Measurements from ENCODE around the gene GPS1.

The GPS1 gene

DNA sequence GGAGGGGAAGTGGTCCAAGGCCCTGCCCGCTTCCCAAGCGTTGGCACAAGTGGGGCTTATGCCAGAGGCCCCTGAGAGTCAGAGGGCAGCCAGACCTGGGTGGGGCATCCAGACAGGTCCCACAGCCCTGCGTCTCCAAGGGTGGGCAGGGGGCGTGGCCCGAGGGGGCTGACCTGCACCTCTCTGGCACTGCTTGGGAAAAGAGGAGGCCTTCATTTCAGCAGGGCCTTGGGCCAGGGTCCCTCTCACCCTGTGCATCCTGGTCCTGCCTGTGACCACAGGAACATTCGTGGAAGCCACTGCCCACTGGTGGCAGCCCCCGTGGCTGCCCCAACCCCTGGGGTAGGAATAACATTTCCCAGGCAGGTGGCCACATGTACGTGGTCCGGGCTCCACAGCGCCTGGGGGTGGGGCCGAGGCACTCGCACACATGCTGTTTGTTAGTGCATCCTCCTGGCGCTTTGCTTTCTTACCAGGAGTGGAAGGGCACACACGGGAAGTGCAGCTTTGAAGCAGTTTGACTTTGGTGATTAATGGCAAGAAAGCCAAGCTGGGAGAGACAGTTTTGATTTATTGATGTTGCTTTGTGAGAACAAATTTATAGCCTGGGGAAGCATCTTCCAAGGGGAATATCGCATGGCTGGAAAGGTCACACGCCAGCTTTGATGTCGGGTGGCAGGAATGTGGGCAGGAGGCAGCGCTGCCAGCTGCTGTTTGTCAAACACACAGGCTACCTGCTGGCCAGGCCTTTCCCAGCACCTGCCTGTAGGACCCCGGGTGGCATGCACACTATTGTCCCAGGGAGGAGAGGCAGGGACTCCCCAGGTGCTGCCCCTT, 33.3 kb upstream of the GPS1 start:
- TF ChIP-seq GATA2 (IDR thresholded peaks at IDR 0.05; ENCODE audit: low read depth, low read length) (no peak), GATA3 (IDR thresholded peaks at IDR 0.05; ENCODE audit: low read depth, low read length) (no peak)

DNA sequence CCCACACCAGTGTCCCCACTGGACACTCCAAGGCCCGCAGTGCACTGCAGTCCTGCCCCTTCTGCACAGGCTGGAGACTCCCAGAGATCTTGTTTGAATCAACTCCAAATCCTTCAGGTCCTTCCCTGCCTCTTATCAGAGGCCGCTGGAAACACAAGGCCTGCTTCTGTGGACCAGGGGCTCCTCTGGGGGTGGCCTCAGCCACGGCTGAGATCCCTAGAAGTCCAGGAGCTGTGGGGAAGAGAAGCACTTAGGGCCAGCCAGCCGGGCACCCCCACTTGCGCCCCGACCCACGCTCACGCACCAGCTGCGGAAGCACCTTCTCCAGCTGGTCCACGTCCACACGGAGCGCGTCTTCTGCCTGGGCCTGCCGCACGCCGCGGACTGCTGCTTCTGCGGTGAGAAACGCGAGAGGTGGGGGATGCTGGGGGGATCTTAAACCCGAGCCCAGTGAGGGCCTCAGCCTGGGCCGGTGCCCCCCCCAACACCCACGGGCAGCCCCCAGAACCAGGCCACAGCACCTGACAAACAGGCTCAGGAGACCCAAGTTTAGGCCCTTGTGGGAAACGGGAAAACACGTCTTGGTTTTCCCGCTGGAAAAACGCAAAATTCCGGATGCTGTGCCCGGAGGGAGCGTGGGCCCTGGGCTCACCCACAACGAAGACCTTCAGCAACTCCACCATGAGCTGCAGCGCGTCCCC, 32.6 kb upstream of the GPS1 start:
- TF ChIP-seq GATA3 (IDR thresholded peaks at IDR 0.05; ENCODE audit: low read depth, low read length) (no peak), GATA2 (IDR thresholded peaks at IDR 0.05; ENCODE audit: low read depth, low read length) (no peak)

DNA sequence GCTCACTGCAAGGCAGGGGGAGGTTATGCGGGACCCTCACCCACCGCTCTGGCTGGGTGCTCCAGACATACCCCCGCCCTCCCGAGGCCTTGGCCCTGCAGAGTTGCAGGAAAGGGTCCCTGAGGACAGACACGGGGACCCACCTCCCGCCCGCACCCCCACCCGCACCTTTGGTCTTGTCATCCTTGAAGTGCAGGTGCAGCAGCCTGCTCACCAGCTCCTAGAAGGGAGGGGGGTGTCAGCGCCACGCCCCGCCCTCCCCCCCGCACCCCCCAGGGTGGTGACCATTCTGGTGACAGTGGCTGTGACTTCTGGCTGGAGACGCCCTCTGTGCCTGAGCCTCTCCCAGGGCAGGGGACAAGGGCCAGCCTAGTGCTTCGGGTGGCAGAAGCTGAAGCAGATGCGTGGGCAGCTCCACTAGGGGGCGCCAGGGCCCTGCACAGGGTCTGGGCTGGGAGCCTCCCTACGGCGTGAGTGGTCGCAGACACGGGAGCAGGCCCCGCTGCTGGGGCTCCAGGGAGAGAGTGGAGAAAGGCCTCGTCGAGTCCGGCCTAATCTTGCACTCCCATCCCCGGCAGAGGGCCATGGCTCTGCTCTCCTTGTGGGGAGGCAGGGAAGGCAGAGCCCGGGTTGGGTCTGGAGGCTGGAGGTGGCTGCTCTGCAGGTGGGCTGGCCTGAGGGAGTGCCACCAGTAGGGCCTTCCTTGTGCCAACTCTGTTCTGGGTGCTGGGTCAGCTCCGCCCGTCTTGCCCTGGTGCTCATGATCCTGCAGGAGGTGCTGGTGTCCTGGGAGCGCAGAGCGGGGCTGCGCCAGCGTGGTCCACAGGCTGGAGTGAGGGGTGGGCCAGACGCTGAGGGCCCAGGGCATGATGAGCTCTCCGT, 31.8 kb upstream of the GPS1 start:
- TF ChIP-seq GATA2 (IDR thresholded peaks at IDR 0.05; ENCODE audit: low read depth, low read length): no peak
- no peak for TF ChIP-seq GATA3 (IDR thresholded peaks at IDR 0.05; ENCODE audit: low read depth, low read length)

DNA sequence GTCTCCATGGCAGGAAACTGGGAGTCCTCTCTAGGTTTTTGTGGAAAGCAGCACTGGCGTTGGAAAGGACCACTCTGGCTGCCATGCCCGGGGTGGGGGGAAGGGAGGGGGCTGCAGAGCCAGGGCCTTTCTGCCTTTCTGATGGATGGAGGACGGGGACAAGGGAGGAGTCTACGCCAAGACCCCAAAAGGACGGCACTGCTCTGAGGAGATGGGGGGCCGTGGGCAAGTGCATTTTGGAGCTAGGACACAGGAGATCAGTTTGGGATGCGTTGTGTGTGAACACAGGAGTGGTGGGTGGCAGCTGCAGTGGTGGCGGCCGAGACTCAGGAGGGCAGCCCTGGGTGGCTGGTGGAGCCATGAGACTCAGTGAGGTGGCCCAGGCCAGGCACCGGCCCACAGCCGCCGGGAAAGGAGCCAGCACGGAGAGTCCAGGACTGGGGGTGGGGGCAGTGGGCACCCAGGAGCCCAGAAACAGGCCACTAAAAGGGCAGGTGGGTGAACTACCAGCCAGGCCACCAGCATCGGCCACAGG, 31.1 kb upstream of the GPS1 start:
- no peak for TF ChIP-seq GATA3 (IDR thresholded peaks at IDR 0.05; ENCODE audit: low read depth, low read length)
- no peak for TF ChIP-seq GATA2 (IDR thresholded peaks at IDR 0.05; ENCODE audit: low read depth, low read length)

DNA sequence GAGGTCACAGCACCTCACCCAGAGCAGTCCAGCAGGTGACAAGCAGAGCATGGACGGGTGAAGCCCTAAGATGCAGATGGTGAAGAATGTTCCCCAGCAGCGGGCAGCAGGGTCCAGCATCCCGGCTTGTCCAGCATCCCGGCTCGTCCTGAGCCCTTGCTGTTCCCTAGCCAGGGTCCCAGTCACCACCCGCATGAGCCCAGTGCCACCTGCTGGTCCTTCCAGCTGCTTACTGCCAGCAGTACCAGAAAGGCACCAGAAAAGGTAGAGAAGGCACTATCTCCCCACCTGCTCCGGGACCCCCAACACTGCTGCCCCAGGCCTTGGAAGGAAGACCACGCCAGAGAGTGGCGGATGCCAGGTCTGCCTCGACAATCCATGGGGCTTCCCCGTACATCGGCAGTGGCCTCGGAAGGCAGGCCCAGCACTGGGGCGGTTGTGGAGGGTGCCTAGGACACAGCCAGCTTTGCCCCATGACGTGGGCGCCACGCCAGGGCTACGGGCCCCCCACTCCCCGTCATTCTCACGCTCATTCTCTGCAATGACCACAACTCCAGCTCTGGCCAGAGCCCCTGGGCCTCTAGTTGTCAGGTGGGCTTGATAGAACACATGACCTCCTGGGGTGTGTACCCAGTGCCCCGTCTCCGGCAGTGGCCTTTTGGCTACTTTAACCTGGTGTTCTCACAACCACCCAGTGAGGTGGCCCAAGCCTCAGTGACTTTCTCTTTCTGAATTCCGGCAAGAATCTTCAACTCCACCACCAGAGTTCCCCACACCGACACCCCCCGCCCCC, 30.4 kb upstream of the GPS1 start:
- no peak for TF ChIP-seq GATA2 (IDR thresholded peaks at IDR 0.05; ENCODE audit: low read depth, low read length)

DNA sequence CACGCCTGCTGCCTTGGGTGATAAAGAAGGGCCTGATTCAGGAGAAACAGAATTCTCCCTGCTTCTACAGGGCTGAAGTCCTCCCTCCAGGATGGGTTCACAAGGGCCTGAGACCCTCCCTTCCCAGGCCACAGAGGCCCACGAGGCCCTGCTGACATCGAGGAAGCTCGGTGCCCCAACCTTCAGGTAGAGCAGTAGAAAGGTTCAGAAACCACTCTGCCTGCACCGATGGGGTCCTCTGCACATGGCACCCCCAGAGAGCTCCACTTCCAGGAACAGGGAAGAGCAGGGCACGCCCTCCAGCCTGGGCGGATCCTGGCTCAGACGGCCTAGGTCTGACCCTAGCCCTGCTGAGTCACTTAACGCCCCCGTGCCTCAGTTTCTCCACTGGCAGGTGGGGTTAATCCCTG, 29.8 kb upstream of the GPS1 start:
- no peak for TF ChIP-seq GATA3 (IDR thresholded peaks at IDR 0.05; ENCODE audit: low read depth, low read length)
- no peak for TF ChIP-seq GATA2 (IDR thresholded peaks at IDR 0.05; ENCODE audit: low read depth, low read length)

DNA sequence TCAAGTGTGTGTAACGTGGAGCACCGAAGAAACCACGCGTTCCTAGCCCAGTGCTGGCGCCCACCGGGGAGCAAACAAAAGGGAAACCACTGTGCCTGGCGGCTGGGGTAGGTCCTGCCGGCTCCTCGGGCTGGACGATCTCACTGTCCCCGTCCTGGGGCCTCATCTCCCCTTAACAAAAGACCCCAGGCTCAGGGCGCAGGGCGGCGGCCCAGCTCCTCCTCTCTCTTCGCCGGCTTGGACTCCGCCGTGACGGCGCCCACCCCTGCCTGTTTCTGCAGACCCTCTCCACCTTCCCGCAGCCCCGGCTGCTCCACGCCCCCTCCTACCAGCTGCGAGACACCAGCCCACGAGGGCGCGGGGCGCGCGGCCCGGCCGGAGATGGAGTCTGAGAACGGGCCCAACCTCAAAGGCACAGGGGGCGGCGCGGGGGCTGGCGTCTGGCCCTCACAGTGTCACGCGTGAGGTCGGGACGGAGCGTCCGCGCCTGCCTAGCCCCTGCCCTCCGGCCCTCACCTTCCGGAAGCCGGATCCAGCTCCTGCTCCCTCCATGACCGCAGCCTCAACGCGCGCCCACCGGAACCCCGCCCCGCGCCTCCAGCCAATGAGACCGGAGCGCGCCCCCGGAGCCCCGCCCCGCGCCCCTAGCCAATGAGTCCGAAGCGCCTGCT, 29.3 kb upstream of the GPS1 start, which contains the start of gene CENPX:
TSS of gene CENPX (minus strand) at position 569 of the 671 bp plus-strand sequence. CDS start at position 552, 17 bp downstream.
- TF ChIP-seq GATA2 (IDR thresholded peaks at IDR 0.05; ENCODE audit: low read depth, low read length): no peak
- no peak for TF ChIP-seq GATA3 (IDR thresholded peaks at IDR 0.05; ENCODE audit: low read depth, low read length)

DNA sequence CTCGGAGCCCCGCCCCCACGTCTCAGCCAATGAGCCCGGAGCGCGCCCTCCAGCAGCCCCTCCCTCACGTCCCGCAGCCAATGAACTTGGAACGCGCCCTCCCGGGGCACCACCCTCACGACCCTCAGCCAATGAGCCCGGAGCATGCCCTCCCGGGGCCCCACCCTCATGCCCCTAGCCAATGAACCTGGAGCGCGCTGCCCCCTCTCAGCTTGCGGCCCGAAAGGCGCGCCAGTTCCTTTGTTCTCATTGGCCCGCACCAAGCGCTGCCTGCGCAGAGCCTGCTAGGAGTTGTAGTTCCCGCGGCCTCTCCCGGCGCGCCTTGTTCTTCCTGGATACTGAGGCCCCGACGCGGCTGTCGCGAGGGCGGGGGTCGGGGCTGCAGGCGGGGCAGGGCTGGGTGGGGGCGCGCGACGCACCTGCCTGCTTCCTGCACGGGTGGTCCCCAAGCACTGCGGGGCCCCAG, 28.7 kb upstream of the GPS1 start, which contains the start of gene LRRC45:
TSS of gene LRRC45 (plus strand) at position 325 of the 466 bp plus-strand sequence. CDS start 339 bp downstream, outside the sequence.
- TF ChIP-seq GATA3 (IDR thresholded peaks at IDR 0.05; ENCODE audit: low read depth, low read length) (no peak), GATA2 (IDR thresholded peaks at IDR 0.05; ENCODE audit: low read depth, low read length) (no peak)

DNA sequence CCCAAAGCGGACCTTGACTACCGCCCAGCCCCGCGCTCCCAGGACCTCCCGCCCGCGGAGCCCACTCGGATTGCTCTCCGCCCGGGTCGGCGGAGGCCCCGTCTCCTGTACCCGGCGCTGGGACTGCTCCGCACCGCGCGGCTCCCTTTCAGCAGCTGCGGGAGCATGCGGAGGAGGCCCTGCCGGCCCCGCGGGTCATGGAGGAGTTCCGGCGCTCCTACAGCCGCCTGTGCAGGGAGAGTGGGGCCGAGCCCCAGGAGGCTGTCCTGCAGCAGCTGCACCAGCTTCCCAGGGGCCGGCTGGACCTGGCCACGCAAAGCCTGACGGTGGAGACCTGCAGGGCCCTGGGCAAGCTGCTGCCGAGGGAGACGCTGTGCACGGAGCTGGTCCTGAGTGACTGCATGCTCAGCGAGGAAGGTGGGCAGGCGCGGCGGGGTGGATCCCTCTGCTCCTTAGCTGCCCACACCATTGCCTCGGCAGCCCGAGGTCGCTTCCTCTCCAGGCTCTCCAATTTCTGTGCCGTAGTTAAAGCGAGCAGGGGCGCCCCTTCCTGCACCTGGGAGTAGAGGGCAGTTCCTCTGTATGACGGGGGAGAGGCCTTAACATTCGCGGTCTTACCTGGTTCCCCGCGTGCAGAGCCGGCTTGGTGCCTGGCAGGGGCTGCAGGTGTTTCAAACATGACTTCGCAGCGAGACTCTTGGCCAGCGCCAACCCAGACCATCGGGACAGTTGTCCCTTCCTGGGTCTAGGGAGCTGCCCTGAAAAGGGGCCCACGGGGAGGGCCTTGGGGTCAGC, 28.1 kb upstream of the GPS1 start:
- no peak for TF ChIP-seq GATA2 (IDR thresholded peaks at IDR 0.05; ENCODE audit: low read depth, low read length)
- TF ChIP-seq GATA3 (IDR thresholded peaks at IDR 0.05; ENCODE audit: low read depth, low read length): no peak

DNA sequence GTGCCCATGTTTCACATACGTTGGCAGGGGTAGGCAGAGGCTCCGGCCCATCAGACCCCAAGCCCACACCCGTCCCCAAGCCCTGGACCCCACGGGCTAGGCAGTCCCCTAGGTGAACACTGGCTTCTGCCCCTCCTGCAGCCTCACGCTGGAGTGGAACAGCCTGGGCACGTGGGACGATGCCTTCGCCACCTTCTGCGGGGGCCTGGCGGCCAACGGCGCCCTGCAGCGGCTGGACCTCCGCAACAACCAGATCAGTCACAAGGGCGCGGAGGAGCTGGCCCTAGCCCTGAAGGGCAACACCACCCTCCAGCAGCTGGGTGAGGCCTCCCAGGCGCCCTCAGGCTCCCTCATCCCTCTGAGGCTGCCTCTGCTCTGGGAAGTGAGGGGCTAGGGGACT, 26.8 kb upstream of the GPS1 start:
- TF ChIP-seq GATA2 (IDR thresholded peaks at IDR 0.05; ENCODE audit: low read depth, low read length): no peak
- TF ChIP-seq GATA3 (IDR thresholded peaks at IDR 0.05; ENCODE audit: low read depth, low read length): no peak

DNA sequence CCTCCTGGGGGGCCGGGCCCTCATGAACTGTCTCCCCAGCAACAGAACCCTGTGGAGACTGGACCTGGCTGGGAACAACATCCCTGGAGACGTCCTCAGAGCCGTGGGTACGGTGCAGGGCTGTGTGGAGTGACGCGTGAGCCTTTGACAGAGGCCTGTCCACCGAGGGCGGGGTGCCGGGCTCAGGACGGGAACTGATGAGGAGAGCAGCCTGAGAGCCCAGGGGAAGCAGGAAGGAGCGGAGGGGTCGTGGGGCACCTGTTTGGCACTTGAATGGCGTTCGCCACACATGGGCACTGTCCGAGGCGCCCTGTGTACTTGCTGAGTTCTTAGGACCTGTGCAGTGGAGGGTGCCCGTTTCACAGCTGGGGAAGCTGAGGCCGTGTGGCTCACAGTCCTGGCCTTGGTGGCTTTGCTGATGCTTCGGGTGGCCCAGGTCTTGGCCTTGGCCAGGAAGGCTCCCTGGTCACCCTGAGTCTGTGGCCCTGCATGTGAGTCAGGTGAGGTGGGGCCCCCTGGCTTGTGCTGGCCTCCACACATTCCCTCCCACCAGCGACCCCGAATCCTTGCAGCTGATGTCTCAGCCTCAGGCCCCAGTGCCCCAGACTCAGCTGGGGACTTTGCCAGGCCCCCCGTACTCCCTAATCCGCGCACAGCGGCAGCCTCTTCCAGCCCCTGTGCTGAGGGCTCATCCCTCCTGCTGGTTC, 26.1 kb upstream of the GPS1 start:
- no peak for TF ChIP-seq GATA3 (IDR thresholded peaks at IDR 0.05; ENCODE audit: low read depth, low read length)
- TF ChIP-seq GATA2 (IDR thresholded peaks at IDR 0.05; ENCODE audit: low read depth, low read length): no peak
